GM19023 (cell line): ENCODE results near the gene SGSH.
"Not testable (repeated sequence)": the region's sequence is repeated elsewhere in the genome, so short reads cannot be mapped to it uniquely, and the experiment has no call there.

Source experiments
- ATAC-seq: cut with Tn5 transposase; IDR thresholded peaks from one replicate; pipeline ENCODE4 v1.9.1; 2021; ENCODE audit warnings: mild to moderate bottlenecking, moderate library complexity; ENCODE audit not compliant: unreplicated experiment

The SGSH gene

GRCh38 chr17:80253631-80254395 is 33.7 kb upstream of the SGSH start:
- no peak for ATAC-seq

- ATAC-seq: no peak
Measured at GRCh38 chr17:80252871-80253270, 32.7 kb upstream of the SGSH start.

DNA sequence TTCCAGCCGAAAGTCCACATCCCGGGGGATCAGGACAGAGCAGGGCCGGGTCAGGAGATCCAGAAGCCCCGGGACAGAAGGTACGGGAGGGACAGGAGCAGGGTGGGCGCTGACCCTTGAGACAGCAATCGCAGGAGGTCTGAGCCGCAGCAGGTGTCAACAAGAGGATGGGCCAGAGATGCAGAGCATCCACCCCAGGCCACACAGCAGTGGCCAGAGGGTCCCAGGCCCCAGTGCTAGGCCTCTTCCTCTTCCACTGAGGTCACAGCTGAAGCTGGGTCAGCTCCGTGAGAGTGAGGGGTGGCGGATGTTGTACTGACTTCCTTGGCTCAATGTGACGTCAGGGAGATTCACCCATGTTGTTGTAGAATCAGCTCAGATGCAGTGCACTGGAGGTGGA is 31.8 kb upstream of the SGSH start:
- no peak for ATAC-seq

DNA sequence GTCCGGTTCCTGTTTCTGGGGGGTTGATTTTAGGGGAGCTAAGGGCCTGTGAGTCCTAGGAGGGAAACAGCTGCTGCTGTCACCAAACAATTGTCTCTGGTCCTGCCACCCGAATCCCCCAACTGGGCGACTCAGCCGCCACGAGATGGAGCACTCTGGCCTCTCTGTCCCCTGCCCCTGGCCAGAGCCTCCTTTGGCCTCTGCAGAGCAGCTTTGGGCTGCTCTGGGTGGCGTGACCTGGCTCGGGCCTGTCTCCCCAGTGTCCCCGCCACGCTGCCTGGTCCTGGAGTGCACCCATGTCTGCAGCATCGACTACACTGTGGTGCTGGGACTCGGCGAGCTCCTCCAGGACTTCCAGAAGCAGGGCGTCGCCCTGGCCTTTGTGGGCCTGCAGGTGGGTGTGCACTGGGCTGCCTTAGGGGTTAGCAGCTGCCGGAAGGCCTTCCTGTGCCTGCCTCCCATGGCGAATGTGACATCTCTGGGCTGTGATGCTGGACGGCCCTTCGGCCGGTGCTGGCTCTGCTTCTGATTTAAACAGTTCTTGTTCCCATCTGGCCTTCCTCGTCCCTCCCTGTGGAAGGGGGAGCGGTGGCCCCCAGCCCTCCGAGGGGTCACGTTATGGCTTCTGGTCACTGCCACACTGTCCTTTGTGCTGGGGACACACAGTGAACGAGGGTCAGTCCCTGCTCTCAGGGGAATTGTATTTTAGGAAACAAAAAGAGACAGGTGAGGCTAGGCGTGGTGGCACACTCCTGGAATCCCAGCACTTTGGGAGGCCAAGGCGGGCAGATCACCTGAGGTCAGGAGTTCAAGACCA is 29.0 kb upstream of the SGSH start:
- no peak for ATAC-seq

GRCh38 chr17:80248001-80248893 is 28.1 kb upstream of the SGSH start:
- ATAC-seq: no peak

DNA sequence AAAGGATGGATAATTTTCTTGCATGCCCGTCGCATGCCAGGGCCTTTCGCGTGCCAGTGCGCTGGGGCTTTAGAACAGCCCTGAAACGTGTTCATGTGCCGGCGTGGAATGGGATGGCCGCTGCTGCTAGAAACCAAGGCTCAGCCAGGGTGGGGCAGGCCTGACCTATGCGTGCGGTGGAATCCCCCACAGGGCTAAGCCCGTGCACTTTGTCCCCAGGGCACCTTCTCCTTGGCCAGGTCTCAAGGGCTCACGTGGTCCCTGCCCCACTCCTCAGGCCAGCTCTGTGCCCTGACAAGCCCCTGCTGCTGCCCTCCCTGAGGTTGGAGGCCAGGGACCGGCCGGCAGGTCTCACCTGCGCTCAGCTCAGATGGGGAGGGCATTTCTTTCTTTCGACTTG is 27.4 kb upstream of the SGSH start:
- ATAC-seq: no peak

DNA sequence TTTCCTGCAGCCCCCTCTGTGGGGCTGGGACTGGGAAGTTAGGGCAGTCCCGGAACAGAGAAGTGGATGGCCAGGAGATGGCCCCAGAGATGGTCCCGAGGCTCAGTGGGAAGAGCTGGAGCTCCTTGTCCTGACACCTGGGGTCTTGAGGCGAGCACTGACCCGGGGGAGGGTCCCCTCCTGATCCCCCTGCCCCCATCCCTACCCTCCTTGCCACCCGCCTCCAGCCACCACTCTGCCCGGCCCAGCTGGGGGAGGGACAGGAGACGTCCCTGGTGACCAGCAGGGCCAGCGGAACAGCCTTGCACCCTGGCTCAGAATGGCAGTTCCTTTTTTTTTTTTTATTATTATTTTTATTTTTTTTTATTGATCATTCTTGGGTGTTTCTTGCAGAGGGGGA is 26.6 kb upstream of the SGSH start:
- no peak for ATAC-seq

DNA sequence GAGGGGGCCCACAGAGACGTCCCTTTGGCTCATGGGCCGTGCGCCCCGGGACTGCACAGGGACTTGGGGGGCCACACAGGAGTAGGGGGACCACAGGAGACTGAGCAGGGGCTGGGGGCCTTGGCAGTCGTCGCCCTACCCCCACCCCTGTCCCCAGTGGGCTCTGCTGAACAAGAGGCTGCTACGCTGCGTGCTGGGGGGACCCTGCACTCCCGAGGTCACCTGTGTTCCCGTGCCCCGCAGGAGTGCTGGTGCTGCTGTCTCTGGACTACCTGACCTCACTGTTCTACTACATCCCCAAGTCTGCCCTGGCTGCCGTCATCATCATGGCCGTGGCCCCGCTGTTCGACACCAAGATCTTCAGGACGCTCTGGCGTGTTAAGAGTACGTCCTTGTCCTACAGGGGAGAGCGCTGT is 26.1 kb upstream of the SGSH start:
- ATAC-seq: no peak

DNA sequence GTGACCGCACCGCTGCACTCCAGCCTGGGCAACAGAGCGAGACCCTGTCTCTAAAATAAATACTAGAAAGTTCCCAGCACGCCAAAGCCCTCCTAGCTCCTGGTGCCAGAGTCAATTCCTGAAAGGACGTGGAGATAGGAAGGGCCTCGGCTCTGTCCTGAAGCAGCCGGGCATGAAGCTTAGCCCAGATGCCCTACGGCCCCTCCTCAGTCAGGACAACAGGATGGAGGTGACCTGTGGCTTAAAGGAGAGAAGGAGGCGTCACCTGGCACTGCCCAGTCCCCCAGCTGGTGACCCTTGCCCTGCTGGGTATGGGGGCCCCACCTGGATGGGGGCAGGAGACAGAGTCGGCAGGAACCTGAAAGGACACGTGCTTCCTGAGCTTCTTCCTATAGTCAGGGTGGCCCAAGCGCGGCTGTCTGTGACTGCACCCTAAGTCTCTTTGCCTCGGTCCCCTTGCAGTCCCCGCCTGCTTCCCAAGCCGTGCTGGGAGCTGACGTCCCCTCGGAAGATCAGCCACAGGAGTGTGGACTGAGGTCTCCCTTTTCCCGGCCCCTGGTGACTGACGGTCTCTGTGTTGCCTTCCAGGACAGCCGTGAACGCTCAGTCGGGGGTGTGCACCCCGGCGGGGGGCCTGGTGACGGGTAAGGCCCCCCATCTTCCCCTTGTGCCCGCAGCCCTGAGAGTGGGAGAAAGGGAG is 25.6 kb upstream of the SGSH start:
- ATAC-seq: no peak

GRCh38 chr17:80244871-80245509 is 24.9 kb upstream of the SGSH start:
- ATAC-seq: no peak

- not testable (repeated sequence) for ATAC-seq
Measured at GRCh38 chr17:80244448-80244847, 24.3 kb upstream of the SGSH start.

GRCh38 chr17:80243526-80244433 is 23.6 kb upstream of the SGSH start:
- no peak for ATAC-seq

- no peak for ATAC-seq
Measured at GRCh38 chr17:80242505-80242904, 22.4 kb upstream of the SGSH start.

- no peak for ATAC-seq
Measured at GRCh38 chr17:80237386-80237785, 17.3 kb upstream of the SGSH start.

DNA sequence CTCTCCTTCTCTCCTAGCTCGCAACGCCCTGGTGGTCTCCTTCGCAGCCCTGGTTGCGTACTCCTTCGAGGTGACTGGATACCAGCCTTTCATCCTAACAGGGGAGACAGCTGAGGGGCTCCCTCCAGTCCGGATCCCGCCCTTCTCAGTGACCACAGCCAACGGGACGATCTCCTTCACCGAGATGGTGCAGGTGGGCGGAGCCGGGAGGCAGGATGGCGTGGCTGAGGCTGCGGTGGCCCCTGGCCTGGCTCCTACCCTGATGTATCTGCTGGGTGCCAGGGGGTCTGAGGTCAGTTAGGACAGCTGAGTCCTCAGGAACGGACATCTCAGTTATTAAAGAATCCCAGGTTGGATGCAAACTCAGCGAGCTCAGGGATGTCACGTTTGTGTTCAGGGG is 16.8 kb upstream of the SGSH start:
- ATAC-seq: no peak

- ATAC-seq: no peak
Measured at GRCh38 chr17:80233202-80233601, 13.1 kb upstream of the SGSH start.

DNA sequence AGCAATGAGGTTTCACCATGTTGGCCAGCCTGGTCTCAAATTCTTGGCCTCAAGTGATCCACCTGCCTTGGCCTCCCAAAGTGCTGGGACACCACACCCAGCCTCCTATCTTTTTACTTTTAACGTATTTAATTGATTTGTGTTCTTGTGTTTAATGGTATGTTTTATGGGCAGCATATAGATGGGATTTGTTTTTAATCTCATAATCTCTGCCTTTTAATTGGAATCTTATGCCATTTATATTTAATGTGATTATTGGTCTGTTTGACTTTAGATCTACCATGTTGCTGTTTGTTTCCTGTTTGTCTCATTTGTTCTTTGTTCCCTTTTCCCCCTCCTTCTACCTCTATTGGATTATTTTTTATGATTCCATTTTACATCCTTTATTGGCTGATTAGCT is 12.3 kb upstream of the SGSH start:
- ATAC-seq: no peak

- ATAC-seq: no peak
Measured at GRCh38 chr17:80229011-80229410, 8.9 kb upstream of the SGSH start.

DNA sequence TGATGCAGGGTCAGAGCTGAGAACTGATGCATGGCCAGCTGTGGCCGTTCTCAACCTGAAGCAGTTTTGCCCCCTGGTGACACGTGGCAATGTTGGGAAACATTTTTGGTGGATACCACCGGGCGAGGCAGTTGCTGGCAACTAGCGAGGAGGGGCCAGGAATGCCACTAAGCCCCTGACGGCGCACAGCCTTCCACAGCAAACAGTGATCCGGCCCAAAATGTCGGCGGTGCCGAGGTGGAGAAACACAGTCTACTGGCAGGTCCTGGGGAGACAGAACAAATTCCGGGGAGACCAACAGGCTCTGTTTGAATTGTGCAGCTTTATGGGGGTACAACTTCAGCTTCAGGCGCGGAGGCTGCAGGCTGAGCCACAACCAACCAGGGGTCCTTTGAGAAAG is 8.3 kb upstream of the SGSH start:
- no peak for ATAC-seq
